Measurements from ENCODE around the gene S100PBP. TPM values are rescaled to one million over a fixed set of nuclear protein-coding genes. Genes with fewer than 3 reads are reported as not detected.
A peak's percentile ranks its signal among the peaks of the same experiment; 100 is the strongest.

Gene S100PBP
- total and polyA plus RNA-seq, 2 of the 13 experiments (the other 11 are each of a cell fraction or from before 2014, with no cell fraction given), result 20.4 to 26.1 TPM

- no peak for TF ChIP-seq HNF1A (IDR thresholded peaks at IDR 0.05; ENCODE audit: low read depth)
- TF ChIP-seq HNF1A (CRISPR knock-in tag; IDR thresholded peaks at IDR 0.05; ENCODE audit: borderline replicate concordance), result 0 out of 2 replicates have a peak, but pooled peaks have one; percentile 43
- peak; percentile 90; the same call in 1 of the 2 replicates for TF ChIP-seq FOXK1 (CRISPR knock-in tag; IDR thresholded peaks at IDR 0.05; ENCODE audit: borderline replicate concordance, low read depth)
- TF ChIP-seq ZNF674 (CRISPR knock-in tag; IDR thresholded peaks at IDR 0.05; ENCODE audit: low read depth), result peak; percentile 93; the same call in 1 of the 2 replicates
- no peak for TF ChIP-seq PAF1 (CRISPR knock-in tag; IDR thresholded peaks at IDR 0.05)
- peak; percentile 96 for TF ChIP-seq ZNF160 (CRISPR knock-in tag; IDR thresholded peaks at IDR 0.05)
- TF ChIP-seq HBP1 (CRISPR knock-in tag; IDR thresholded peaks at IDR 0.05; ENCODE audit: low read depth), result peak; percentile 97
- no peak for TF ChIP-seq FOXJ3 (CRISPR knock-in tag; IDR thresholded peaks at IDR 0.05; ENCODE audit: borderline replicate concordance)
- no peak for TF ChIP-seq ZMAT5 (CRISPR knock-in tag; IDR thresholded peaks at IDR 0.05; ENCODE audit: borderline replicate concordance, low read depth)
- peak; percentile 99 for TF ChIP-seq ZSCAN9 (CRISPR knock-in tag; IDR thresholded peaks at IDR 0.05; ENCODE audit: borderline replicate concordance)
- TF ChIP-seq SNAPC4 (CRISPR knock-in tag; IDR thresholded peaks at IDR 0.05), result peak; percentile 94
- TF ChIP-seq SAP130 (CRISPR knock-in tag; IDR thresholded peaks at IDR 0.05; ENCODE audit: low read depth), result peak; percentile 96
- TF ChIP-seq PHF8 (CRISPR knock-in tag; IDR thresholded peaks at IDR 0.05), result 0 out of 2 replicates have a peak, but pooled peaks have one; percentile 41
- peak; percentile 81; the same call in 1 of the 2 replicates for TF ChIP-seq ZNF354B (CRISPR knock-in tag; IDR thresholded peaks at IDR 0.05)
- peak; percentile 89 for TF ChIP-seq THRA (CRISPR knock-in tag; IDR thresholded peaks at IDR 0.05; ENCODE audit: borderline replicate concordance)
- no peak for TF ChIP-seq SRF (IDR thresholded peaks at IDR 0.05; ENCODE audit: low read depth, low read length)
These were observed 68.8 kb downstream of the S100PBP start, which contains the start of gene HPCA (continued) for GRCh38 chr1:32886004-32886827.
